Measurements from ENCODE around the gene CTNNB1. TPM values are rescaled to one million over a fixed set of nuclear protein-coding genes. Genes with fewer than 3 reads are reported as not detected.

CTNNB1 gene
- total RNA-seq, 1 experiment from 2014 or later = 387 TPM

- no peak for TF ChIP-seq PRDM15 (CRISPR knock-in tag; IDR thresholded peaks at IDR 0.05)
- no peak for TF ChIP-seq ESRRA (CRISPR knock-in tag; IDR thresholded peaks at IDR 0.05; ENCODE audit: borderline replicate concordance)
- TF ChIP-seq RORB (CRISPR knock-in tag; IDR thresholded peaks at IDR 0.05) = no peak
- TF ChIP-seq HMGA2 (CRISPR knock-in tag; IDR thresholded peaks at IDR 0.05) = no peak
- TF ChIP-seq MAX (CRISPR knock-in tag; IDR thresholded peaks at IDR 0.05) = no peak
- no peak for TF ChIP-seq SOX15 (CRISPR knock-in tag; IDR thresholded peaks at IDR 0.05)
- TF ChIP-seq PREB (CRISPR knock-in tag; IDR thresholded peaks at IDR 0.05; ENCODE audit: borderline replicate concordance) = no peak
- no peak for TF ChIP-seq MYBL2 (CRISPR knock-in tag; IDR thresholded peaks at IDR 0.05)
- no peak for TF ChIP-seq CBFB (CRISPR knock-in tag; IDR thresholded peaks at IDR 0.05; ENCODE audit: low read depth)
Observed at GRCh38 chr3:41259449-41260062, 60.3 kb downstream of the CTNNB1 start (continued).

DNA sequence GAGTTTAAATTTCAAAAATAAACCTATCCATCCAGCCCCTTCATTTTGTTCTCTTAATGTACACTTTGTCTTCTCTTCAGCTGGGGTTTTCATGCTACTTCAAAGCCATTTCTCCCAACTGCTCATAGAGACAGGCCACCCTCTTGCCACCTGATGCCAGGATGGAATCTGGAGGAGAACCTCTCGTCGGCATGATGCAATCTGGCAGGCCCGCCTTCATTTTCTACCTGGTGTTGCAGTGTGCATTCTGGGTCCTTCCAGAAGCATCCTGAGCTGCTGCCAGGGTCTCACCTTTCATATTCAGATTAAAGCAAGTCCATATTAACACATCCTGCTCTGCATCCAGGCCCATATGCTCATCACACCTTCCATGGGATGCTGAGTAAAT, 60.8 kb downstream of the CTNNB1 start:
- H3K9me3 Mint-ChIP-seq = peaks cover 5% of the 10 kb centered on the region; the same call in 1 of the 2 replicates
- no peaks in the 10 kb centered on the region for H3K36me3 Mint-ChIP-seq
- no peak overlapping the region for H3K27ac Mint-ChIP-seq
- POLR2A ChIA-PET = no interaction called here
- no peak overlapping the region for H3K4me3 Mint-ChIP-seq
- H3K4me1 Mint-ChIP-seq = peaks cover 3% of the 10 kb centered on the region
- H3K27me3 Mint-ChIP-seq (ENCODE audit: low read depth) = no peaks in the 10 kb centered on the region
- CTCF ChIA-PET = no interaction called here
- ATAC-seq = no peak
- DNase-seq (ENCODE audit: low spot score) = no peak
- TF ChIP-seq GTF2I (CRISPR knock-in tag; conservative IDR thresholded peaks at IDR 0.05) = no peak
- no peak for TF ChIP-seq OVOL2 (CRISPR knock-in tag; IDR thresholded peaks at IDR 0.05; ENCODE audit: borderline replicate concordance)
- no peak for TF ChIP-seq SMAD3 (CRISPR knock-in tag; IDR thresholded peaks at IDR 0.05; ENCODE audit: borderline replicate concordance)
- TF ChIP-seq ZBTB21 (CRISPR knock-in tag; IDR thresholded peaks at IDR 0.05; ENCODE audit: borderline replicate concordance) = no peak
- no peak for TF ChIP-seq ETV6 (CRISPR knock-in tag; IDR thresholded peaks at IDR 0.05)
- TF ChIP-seq TEAD4 (CRISPR knock-in tag; IDR thresholded peaks at IDR 0.05) = no peak
- no peak for TF ChIP-seq TCF7 (CRISPR knock-in tag; IDR thresholded peaks at IDR 0.05; ENCODE audit: low read depth)
- TF ChIP-seq PREB (CRISPR knock-in tag; IDR thresholded peaks at IDR 0.05; ENCODE audit: borderline replicate concordance) = no peak
- no peak for TF ChIP-seq RORB (CRISPR knock-in tag; IDR thresholded peaks at IDR 0.05)
- TF ChIP-seq, protein P1, sequence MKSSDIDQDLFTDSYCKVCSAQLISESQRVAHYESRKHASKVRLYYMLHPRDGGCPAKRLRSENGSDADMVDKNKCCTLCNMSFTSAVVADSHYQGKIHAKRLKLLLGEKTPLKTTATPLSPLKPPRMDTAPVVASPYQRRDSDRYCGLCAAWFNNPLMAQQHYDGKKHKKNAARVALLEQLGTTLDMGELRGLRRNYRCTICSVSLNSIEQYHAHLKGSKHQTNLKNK (CRISPR knock-in tag; IDR thresholded peaks at IDR 0.05) = no peak
- no peak for TF ChIP-seq CREM (CRISPR knock-in tag; IDR thresholded peaks at IDR 0.05)
- TF ChIP-seq ELF4 (CRISPR knock-in tag; IDR thresholded peaks at IDR 0.05; ENCODE audit: low read depth) = no peak
- no peak for TF ChIP-seq USF1 (CRISPR knock-in tag; IDR thresholded peaks at IDR 0.05)
- TF ChIP-seq NFE2L1 (CRISPR knock-in tag; IDR thresholded peaks at IDR 0.05) = no peak
- TF ChIP-seq GABPB1 (CRISPR knock-in tag; IDR thresholded peaks at IDR 0.05) = no peak
- TF ChIP-seq, protein P2, sequence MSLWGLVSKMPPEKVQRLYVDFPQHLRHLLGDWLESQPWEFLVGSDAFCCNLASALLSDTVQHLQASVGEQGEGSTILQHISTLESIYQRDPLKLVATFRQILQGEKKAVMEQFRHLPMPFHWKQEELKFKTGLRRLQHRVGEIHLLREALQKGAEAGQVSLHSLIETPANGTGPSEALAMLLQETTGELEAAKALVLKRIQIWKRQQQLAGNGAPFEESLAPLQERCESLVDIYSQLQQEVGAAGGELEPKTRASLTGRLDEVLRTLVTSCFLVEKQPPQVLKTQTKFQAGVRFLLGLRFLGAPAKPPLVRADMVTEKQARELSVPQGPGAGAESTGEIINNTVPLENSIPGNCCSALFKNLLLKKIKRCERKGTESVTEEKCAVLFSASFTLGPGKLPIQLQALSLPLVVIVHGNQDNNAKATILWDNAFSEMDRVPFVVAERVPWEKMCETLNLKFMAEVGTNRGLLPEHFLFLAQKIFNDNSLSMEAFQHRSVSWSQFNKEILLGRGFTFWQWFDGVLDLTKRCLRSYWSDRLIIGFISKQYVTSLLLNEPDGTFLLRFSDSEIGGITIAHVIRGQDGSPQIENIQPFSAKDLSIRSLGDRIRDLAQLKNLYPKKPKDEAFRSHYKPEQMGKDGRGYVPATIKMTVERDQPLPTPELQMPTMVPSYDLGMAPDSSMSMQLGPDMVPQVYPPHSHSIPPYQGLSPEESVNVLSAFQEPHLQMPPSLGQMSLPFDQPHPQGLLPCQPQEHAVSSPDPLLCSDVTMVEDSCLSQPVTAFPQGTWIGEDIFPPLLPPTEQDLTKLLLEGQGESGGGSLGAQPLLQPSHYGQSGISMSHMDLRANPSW (CRISPR knock-in tag; conservative IDR thresholded peaks at IDR 0.05; ENCODE audit: low read depth) = no peak
- TF ChIP-seq ZNF317 (CRISPR knock-in tag; IDR thresholded peaks at IDR 0.05; ENCODE audit: borderline replicate concordance, low read depth) = no peak
- TF ChIP-seq GRHL2 (CRISPR knock-in tag; IDR thresholded peaks at IDR 0.05; ENCODE audit: insufficient replicate concordance, severe bottlenecking) = no peak

Measured in WTC11 (cell line).